Measurements from ENCODE around the gene NTM.

DNA sequence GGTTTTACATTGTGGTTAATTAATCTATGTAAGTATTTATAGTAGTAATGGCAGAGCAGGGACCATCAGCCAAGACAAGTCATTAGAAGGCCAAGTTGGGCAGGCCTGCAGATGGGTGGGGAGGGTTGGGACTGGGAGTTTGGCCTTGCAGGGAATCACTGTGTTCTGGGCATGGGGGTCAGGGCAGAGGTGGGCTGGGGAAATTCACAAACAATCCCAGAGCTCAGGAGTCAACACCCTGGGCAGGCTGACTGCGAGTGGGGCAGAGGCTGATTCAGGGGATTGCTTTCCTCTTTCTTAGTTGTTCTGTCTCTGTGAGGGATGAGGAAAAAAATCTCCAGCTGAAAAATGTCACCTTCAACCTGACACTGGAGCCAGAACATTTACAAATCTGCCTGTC is 322.5 kb downstream of the NTM start:
- TF ChIP-seq EZH2 (IDR thresholded peaks at IDR 0.05), result no peak
- TF ChIP-seq POLR2AphosphoS5 (IDR thresholded peaks at IDR 0.05; ENCODE audit: borderline replicate concordance, low read depth, low read length), result no peak
- TF ChIP-seq FOXP2 (optimal IDR thresholded peaks at IDR 0.05; ENCODE audit: control extremely low read depth, extremely low read length, insufficient read depth), result no peak
